ENCODE measurements around the gene COL4A6.
"Not testable (repeated sequence)": the region's sequence is repeated elsewhere in the genome, so short reads cannot be mapped to it uniquely, and the experiment has no call there.

Gene COL4A6

DNA sequence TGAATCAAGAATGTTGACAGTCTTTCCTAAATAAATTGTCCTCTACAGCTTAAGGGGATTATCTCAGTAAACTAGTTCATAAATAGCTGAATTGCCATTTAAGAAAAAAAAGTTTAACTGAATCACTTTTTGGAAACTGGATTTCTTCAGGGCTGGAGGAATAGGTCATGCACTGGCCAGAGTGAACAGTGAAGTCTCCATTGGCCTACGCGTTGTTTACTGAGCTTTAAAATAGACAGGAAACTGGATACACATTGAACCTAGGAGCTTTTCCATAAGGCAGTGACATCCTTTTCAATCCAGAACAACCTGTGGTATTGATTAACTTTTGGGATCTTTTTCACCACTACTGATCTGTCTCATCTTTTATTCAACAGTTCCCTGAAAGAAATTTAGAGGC is 58.0 kb downstream of the COL4A6 start:
- no peak for DNase-seq
- H3K27me3 Mint-ChIP-seq: no peaks in the 10 kb centered on the region

DNA sequence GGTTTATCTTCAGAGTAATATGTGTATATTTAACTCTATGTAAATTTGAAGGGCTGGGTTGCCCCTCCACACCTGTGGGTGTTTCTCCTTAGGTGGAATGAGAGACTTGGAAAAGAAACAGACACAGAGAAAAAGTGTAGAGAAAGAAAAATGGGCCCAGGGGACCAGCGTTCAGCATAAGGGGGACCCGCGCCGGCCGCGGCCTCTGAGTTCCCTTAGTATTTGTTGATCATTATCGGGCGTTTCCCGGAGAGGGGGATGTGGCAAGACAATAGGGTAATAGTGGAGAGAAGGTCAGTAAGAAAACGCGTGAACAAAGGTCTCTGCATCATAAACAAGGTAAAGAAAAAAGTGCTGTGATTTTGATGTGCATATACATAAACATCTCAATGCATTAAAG is 61.4 kb downstream of the COL4A6 start:
- not testable (repeated sequence) for H3K27ac Mint-ChIP-seq; ATAC-seq (replicated peaks); H3K4me3 Mint-ChIP-seq; H3K36me3 Mint-ChIP-seq; DNase-seq; H3K4me1 Mint-ChIP-seq; H3K27me3 Mint-ChIP-seq; H3K9me3 Mint-ChIP-seq

More for the DNA sequence above, 58.0 kb downstream of the COL4A6 start:
- ATAC-seq (replicated peaks): no peak
- Mint-ChIP-seq H3K9me3 (peaks cover 0 to 4% of the 10 kb centered on the region in 2 donors), H3K4me1 (no peaks in the 10 kb centered on the region), H3K27ac (no peak overlapping the region), H3K36me3 (no peaks in the 10 kb centered on the region), H3K4me3 (no peak overlapping the region)

DNA sequence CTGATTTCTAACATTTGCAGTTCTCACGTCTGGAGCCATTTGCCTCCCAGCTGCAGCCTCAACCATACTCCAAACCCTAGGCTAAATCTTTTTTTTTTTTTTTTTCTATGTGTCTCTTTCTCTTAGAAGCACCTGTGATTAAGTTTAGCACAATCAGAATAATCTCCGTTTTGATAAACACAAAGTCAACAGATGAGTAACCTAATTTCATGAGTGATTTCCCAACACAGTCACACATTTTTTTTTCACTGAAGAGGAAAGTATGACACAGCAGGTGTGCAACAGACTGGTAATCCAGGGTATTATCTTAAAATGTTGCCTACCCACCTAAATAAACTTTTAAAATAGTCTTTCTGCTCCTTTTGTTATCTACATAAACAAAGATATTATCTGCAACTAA is 62.6 kb downstream of the COL4A6 start:
- not testable (repeated sequence) for H3K27ac Mint-ChIP-seq; H3K4me3 Mint-ChIP-seq; ATAC-seq (replicated peaks); DNase-seq; H3K27me3 Mint-ChIP-seq; H3K36me3 Mint-ChIP-seq; H3K4me1 Mint-ChIP-seq; H3K9me3 Mint-ChIP-seq

DNA sequence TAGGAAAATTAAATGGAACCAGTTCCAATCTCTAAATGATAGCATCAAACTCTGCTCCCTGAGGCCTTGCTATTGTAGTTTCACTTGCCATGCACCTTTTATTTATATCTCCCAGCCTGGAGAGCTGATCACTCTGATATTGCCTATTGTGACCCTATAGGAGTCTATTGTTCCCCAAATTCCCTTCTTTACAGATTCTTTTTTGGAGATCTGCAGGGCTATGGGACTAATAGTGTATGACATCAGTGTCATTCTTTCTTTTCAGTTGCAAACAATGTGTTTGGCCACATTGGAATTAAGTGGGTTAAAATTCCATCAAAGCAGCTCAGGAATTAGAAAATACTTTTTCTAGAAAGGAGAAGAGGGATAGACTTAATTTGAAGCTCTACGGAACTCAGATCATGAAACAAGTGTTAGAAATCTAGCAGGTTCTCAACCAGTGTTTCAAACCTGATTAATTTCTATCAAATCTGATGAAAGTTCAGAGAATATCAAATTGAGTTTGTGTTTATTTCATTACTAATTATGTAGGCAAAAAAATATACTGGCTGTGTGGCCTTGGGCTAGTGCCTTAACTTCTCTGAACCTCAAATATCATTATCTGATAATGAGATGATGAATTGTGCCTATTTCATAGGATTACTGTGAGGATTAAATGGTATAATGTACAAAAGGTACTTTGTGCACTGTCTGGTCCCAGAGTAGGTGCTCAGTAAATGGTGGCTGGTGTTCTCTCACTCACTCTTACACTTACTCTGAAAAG is 71.4 kb downstream of the COL4A6 start:
- Mint-ChIP-seq H3K27ac (no peak overlapping the region), H3K36me3 (no peaks in the 10 kb centered on the region), H3K9me3 (peaks cover 0 to 5% of the 10 kb centered on the region in 2 donors), H3K4me3 (no peak overlapping the region), H3K27me3 (no peaks in the 10 kb centered on the region), H3K4me1 (no peaks in the 10 kb centered on the region)
- no peak for ATAC-seq (replicated peaks)
- DNase-seq: no peak

DNA sequence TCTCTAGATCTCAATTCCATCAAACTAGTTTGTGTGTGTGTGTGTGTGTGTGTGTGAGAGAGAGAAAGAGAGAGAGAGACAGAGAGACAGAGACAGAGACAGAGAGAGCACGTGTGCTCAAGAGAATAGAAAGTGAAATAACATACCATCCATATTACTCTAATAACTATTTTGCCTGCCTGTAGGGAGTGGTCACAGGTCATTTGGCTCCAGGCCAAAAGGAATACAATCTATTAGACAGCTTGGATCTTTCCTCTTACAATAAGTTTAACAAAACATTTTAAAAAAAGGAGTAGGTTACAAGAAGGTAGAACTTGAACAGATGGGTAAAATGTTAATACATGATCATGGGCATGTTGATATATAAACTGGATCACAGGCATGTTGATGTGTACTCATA is 76.2 kb downstream of the COL4A6 start:
- no peak overlapping the region for H3K4me3 Mint-ChIP-seq
- ATAC-seq (replicated peaks) (no peak), DNase-seq (no peak)
- H3K27me3 Mint-ChIP-seq: no peaks in the 10 kb centered on the region
- H3K36me3 Mint-ChIP-seq: no peaks in the 10 kb centered on the region
- no peak overlapping the region for H3K27ac Mint-ChIP-seq
- no peaks in the 10 kb centered on the region for H3K4me1 Mint-ChIP-seq
- peaks cover 0 to 5% of the 10 kb centered on the region in 2 donors for H3K9me3 Mint-ChIP-seq

DNA sequence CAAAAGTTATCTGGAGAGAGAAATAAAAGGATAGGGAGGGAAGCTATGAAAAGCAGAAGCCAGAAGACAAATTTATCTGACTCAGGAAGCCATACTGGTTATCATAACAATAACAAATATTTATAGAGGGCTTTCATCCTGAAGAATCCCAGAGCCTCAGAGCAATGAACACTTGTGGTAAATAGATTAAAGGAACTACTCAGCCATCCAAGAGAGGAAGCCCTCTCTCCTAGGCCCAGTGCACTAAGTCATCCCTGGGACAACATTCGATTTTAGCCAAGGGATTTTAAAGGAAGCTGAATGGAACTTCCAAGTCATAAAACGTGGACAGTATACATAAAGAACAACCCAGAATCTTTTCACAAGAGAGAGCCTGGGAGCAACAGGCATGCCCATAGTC is 76.9 kb downstream of the COL4A6 start:
- Mint-ChIP-seq H3K36me3 (no peaks in the 10 kb centered on the region), H3K27me3 (no peaks in the 10 kb centered on the region), H3K9me3 (peaks cover 0 to 5% of the 10 kb centered on the region in 2 donors), H3K4me3 (no peak overlapping the region), H3K4me1 (no peaks in the 10 kb centered on the region), H3K27ac (no peak overlapping the region)
- ATAC-seq (replicated peaks) (no peak), DNase-seq (no peak)

DNA sequence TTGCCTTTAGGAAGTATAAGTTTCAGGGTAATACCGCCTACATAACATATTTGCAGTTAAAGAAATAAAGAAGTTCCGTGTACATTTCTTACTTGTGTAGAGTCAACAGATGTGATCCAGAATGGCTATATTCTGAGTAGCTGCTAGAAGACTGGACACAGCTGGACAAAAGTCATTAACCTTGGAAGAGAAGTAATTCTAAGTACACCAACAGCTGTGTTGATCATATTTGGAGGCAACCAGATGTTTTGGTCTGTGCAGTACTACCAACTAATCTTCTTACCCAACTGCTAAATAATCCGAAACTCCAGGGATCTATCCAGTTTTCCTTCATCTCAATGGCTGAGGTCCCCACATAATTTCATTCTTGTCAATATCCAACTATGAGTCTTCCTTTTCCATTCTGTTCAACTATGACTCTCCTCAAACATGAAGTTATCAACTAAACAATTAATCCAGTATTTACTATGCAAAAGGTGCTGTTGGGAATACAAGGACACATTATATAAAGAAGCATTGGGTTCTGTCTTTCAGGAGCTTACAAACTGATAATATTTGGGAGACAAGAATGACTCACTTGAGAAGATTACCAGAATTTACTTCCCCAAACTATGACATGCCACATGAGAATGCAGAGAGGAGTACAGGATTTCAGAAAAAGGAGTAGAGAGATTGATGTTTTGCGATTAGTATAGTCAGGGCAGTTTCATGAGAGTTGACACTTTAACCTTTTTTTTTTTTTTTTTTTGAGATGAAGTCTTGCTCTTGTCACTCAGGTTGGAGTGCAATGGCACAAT is 78.2 kb downstream of the COL4A6 start:
- Mint-ChIP-seq H3K27me3 (no peaks in the 10 kb centered on the region), H3K4me1 (no peaks in the 10 kb centered on the region), H3K9me3 (peaks cover 0 to 4% of the 10 kb centered on the region in 2 donors), H3K36me3 (no peaks in the 10 kb centered on the region), H3K27ac (no peak overlapping the region), H3K4me3 (no peak overlapping the region)
- ATAC-seq (replicated peaks) (no peak), DNase-seq (no peak)

DNA sequence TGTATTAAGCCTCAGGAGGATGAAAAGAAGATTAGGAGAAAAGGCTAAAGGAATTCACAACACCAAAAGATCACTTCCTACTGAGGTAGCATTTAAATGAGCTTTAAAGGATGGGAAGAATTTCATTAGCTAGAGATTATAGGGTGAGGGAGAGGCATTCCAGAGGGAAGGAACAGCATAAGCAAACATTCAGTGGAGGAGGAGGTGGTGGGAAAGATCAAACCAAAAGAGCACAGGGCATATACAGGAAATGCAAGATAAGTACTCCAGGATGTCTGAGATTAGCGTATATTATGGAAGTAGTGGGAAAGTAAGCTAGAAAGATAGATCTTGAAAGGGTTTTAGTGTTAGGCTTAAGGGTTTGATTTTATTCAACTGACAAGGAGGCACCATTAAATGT is 84.8 kb downstream of the COL4A6 start:
- DNase-seq (no peak), ATAC-seq (replicated peaks) (no peak)
- H3K4me3 Mint-ChIP-seq: no peak overlapping the region
- H3K27me3 Mint-ChIP-seq: no peaks in the 10 kb centered on the region
- H3K4me1 Mint-ChIP-seq: no peaks in the 10 kb centered on the region
- no peaks in the 10 kb centered on the region for H3K9me3 Mint-ChIP-seq
- H3K36me3 Mint-ChIP-seq: no peaks in the 10 kb centered on the region
- no peak overlapping the region for H3K27ac Mint-ChIP-seq

DNA sequence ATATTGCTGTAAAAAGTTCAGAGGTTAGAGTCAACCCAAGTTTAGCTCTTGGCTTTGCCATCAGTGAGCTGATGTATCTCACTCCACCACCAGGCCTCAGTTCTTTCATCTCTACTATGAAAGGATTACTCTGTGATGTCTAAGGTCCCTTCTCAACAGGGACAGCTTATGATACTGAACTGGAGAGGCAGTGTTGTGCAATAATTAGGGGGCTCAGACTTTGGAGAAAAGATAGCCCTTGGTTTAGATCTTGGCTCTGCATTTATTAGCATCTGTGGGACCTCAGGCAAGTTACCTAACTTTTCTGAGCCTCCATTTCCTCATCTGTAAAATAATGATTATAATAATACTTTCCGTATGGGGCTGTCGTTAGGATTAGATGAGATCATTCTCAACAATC is 89.0 kb downstream of the COL4A6 start:
- no peak for DNase-seq
- H3K4me1 Mint-ChIP-seq: no peaks in the 10 kb centered on the region
- no peak for ATAC-seq (replicated peaks)
- H3K27ac Mint-ChIP-seq: no peak overlapping the region
- H3K36me3 Mint-ChIP-seq: no peaks in the 10 kb centered on the region
- no peak overlapping the region for H3K4me3 Mint-ChIP-seq
- H3K9me3 Mint-ChIP-seq: no peaks in the 10 kb centered on the region
- H3K27me3 Mint-ChIP-seq: no peaks in the 10 kb centered on the region

DNA sequence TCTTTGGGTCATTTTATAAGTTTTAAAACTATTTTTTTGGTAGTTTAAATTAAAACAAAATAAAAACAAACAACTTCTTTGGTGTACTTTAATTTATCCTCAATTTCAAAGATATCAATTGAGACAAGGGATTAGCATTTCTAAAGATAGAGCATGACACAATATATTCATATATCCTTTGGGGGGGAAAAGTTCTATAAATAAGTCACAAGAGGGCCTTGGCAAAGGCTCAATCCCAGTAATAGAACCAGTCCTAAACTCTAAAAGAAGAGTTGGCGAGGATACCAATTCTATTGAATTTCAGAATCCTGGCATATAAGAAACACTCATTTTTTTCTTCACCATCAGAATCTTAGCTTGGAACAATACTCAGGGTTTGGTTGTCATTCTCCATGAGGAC is 89.7 kb downstream of the COL4A6 start:
- H3K27me3 Mint-ChIP-seq: no peaks in the 10 kb centered on the region
- ATAC-seq (replicated peaks) (no peak), DNase-seq (no peak)
- H3K9me3 Mint-ChIP-seq: no peaks in the 10 kb centered on the region
- H3K36me3 Mint-ChIP-seq: no peaks in the 10 kb centered on the region
- no peak overlapping the region for H3K4me3 Mint-ChIP-seq
- H3K4me1 Mint-ChIP-seq: no peaks in the 10 kb centered on the region
- H3K27ac Mint-ChIP-seq: no peak overlapping the region

DNA sequence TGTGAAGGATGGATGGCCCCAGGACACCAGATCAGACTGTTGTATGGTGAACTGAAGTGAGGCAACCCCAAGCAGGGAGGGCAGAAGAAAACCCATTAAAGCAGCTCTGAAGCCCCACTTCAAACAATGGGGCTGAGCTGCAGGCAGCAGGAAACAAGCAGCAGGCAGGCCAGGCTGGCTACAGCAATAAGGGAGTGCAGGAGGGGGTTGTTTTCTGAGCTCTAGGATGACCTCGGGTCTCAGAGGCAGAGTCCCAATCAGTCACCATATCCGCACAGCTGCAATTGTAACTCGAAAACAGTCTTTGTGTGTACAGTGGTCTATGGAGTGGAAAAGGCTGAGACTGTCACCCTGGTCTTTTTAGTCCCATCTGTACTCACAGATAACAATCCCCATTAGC is 90.4 kb downstream of the COL4A6 start:
- DNase-seq: no peak
- no peaks in the 10 kb centered on the region for H3K36me3 Mint-ChIP-seq
- no peak overlapping the region for H3K4me3 Mint-ChIP-seq
- H3K4me1 Mint-ChIP-seq: no peaks in the 10 kb centered on the region
- no peak overlapping the region for H3K27ac Mint-ChIP-seq
- no peaks in the 10 kb centered on the region for H3K27me3 Mint-ChIP-seq
- H3K9me3 Mint-ChIP-seq: no peaks in the 10 kb centered on the region
- ATAC-seq (replicated peaks): no peak

DNA sequence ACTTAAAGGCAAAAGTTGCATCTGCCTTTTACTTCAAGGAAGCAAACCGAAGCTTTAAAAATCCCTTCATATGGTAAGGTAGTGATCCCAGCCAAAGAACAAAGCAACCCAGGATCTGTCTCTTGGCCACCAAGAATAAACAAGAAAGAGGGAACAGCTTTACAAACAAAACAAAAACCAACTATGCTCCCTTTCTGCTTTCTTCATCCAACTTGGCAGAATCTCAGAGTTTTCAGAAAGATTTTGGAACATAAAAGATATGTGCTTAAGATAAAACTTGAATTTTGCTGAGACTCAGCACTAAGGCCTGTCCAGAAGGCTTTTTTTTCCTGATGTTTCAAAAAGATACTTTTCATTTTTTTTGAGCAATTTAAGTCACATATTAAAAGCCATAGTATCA is 94.0 kb downstream of the COL4A6 start:
- DNase-seq: no peak
- Mint-ChIP-seq H3K27ac (no peak overlapping the region), H3K4me3 (no peak overlapping the region), H3K27me3 (peaks cover 0 to 4% of the 10 kb centered on the region in 2 donors), H3K9me3 (no peaks in the 10 kb centered on the region), H3K36me3 (no peaks in the 10 kb centered on the region), H3K4me1 (no peaks in the 10 kb centered on the region)
- ATAC-seq (replicated peaks): no peak

DNA sequence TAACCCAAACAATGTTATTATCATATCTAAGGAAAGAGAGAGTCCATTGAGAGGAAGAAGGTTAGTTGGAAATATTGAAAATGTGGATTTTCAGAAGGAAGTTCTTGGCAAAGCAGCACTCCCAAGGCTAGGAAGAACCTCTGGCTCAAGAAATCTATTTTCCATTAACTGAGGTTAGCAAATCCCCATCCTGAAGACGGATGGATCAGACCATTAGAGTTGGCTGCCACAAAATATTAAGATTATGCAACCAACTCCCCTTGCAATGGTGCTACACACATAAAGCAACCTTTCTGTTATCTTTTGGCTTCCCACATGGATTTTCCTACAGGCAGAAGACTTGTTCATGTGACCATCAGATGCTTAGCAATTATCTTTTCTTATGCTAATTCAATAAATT is 96.3 kb downstream of the COL4A6 start:
- ATAC-seq (replicated peaks) (no peak), DNase-seq (no peak)
- no peaks in the 10 kb centered on the region for H3K36me3 Mint-ChIP-seq
- H3K4me1 Mint-ChIP-seq: no peaks in the 10 kb centered on the region
- peaks cover 0 to 4% of the 10 kb centered on the region in 2 donors for H3K27me3 Mint-ChIP-seq
- H3K9me3 Mint-ChIP-seq: no peaks in the 10 kb centered on the region
- no peak overlapping the region for H3K4me3 Mint-ChIP-seq
- no peak overlapping the region for H3K27ac Mint-ChIP-seq

DNA sequence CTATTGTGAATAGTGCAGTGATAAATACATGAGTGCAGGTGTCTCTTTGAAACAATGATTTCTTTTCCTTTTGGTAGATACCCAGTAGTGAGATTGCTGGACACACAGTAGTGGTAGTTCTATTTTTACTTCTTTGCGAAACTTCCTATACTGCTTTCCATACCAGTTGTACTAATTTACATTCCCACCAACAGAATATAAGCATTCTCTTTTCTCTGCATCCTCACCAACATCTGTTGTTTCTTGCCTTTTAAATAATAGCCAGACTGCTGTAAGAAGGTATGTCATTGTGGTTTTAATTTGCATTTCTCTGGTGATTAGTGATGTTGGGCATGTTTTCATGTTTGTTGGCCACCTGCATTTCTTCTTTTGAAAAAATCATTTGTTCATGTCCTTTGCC is 105.9 kb downstream of the COL4A6 start:
- H3K36me3 Mint-ChIP-seq: no peaks in the 10 kb centered on the region
- ATAC-seq (replicated peaks) (no peak), DNase-seq (no peak)
- no peak overlapping the region for H3K27ac Mint-ChIP-seq
- no peaks in the 10 kb centered on the region for H3K27me3 Mint-ChIP-seq
- peaks cover 0 to 4% of the 10 kb centered on the region in 2 donors for H3K9me3 Mint-ChIP-seq
- no peaks in the 10 kb centered on the region for H3K4me1 Mint-ChIP-seq
- no peak overlapping the region for H3K4me3 Mint-ChIP-seq

Measured in stimulated activated naive B cell treated with anti-CD40 and anti-IgM and Interleukin-4, amounts not matched to agents 10 μg/mL and 1 μg/mL and 100 μg/mL, for 72 hours (primary cell).